ENCODE results near the gene ZNF25. TPM values are rescaled to one million over a fixed set of nuclear protein-coding genes. Genes with fewer than 3 reads are reported as not detected.

The ZNF25 gene
- total and polyA plus RNA-seq, 2 experiments from 2014 or later, result 0.23 to 0.76 TPM

DNA sequence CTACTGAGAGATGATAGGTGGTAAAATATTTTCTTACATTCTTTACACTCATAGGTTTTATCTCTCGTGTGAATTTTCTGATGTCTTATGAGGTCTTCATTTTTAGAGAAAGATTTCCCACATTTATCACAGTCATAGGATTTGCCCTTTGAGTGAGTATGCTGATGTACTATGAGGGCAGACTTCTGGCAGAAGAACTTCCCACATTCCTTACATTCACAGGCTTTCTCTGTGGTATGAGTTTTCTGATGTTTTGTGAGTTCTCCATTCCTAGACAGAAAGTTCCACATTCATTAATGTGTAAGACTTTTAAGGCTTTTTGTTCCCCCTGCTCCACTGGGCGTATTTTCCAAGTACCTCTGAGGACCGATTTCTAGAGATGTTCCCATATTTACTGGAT lies 23.5 kb downstream of the ZNF25 start:
- Histone ChIP-seq H3K4me2 (no peak overlapping the region), H3K36me3 (ENCODE audit: insufficient read depth) (no peaks in the 10 kb centered on the region; the same call in none of the 2 replicates), H3K9me2 (ENCODE audit: insufficient read depth) (no peaks in the 10 kb centered on the region), H3K4me3 (no peak overlapping the region), H3K4me1 (ENCODE audit: insufficient read depth) (no peaks in the 10 kb centered on the region), H3K79me2 (replicated peaks; ENCODE audit: insufficient read depth) (no peaks in the 10 kb centered on the region), H3K27me3 (ENCODE audit: insufficient read depth) (no peaks in the 10 kb centered on the region), H3K27ac (ENCODE audit: low read depth) (no peak overlapping the region), H2AFZ (no peak overlapping the region), H3F3A (replicated peaks; ENCODE audit: low read depth) (no peaks in the 10 kb centered on the region), H4K20me1 (replicated peaks; ENCODE audit: insufficient read depth) (no peaks in the 10 kb centered on the region)
- Mint-ChIP-seq H3K4me1 (no peaks in the 10 kb centered on the region), H3K4me3 (no peak overlapping the region), H3K27me3 (ENCODE audit: insufficient read depth, low read depth, poor library complexity) (no peaks in the 10 kb centered on the region), H3K36me3 (ENCODE audit: low read depth) (peaks cover 69% of the 10 kb centered on the region), H3K9me3 (peaks cover 98% of the 10 kb centered on the region), H3K27ac (no peak overlapping the region)
- ATAC-seq (no peak), DNase-seq (ENCODE audit: low spot score) (no peak)
- no peak for TF ChIP-seq POLR2AphosphoS5 (IDR thresholded peaks at IDR 0.05; ENCODE audit: low read depth)
- no peak for TF ChIP-seq EZH2 (IDR thresholded peaks at IDR 0.05; ENCODE audit: low read depth, unreplicated experiment)
- no peak for TF ChIP-seq JUNB (IDR thresholded peaks at IDR 0.05; ENCODE audit: unreplicated experiment)
- TF ChIP-seq ZNF114 (CRISPR knock-in tag; IDR thresholded peaks at IDR 0.05), result no peak
- no peak for TF ChIP-seq CREB1 (CRISPR knock-in tag; IDR thresholded peaks at IDR 0.05; ENCODE audit: low read depth)
- TF ChIP-seq, protein P1, sequence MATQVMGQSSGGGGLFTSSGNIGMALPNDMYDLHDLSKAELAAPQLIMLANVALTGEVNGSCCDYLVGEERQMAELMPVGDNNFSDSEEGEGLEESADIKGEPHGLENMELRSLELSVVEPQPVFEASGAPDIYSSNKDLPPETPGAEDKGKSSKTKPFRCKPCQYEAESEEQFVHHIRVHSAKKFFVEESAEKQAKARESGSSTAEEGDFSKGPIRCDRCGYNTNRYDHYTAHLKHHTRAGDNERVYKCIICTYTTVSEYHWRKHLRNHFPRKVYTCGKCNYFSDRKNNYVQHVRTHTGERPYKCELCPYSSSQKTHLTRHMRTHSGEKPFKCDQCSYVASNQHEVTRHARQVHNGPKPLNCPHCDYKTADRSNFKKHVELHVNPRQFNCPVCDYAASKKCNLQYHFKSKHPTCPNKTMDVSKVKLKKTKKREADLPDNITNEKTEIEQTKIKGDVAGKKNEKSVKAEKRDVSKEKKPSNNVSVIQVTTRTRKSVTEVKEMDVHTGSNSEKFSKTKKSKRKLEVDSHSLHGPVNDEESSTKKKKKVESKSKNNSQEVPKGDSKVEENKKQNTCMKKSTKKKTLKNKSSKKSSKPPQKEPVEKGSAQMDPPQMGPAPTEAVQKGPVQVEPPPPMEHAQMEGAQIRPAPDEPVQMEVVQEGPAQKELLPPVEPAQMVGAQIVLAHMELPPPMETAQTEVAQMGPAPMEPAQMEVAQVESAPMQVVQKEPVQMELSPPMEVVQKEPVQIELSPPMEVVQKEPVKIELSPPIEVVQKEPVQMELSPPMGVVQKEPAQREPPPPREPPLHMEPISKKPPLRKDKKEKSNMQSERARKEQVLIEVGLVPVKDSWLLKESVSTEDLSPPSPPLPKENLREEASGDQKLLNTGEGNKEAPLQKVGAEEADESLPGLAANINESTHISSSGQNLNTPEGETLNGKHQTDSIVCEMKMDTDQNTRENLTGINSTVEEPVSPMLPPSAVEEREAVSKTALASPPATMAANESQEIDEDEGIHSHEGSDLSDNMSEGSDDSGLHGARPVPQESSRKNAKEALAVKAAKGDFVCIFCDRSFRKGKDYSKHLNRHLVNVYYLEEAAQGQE (IDR thresholded peaks at IDR 0.05; ENCODE audit: unreplicated experiment), result no peak
- no peak for TF ChIP-seq STAT1 (IDR thresholded peaks at IDR 0.05; ENCODE audit: unreplicated experiment)
- TF ChIP-seq, protein P2, sequence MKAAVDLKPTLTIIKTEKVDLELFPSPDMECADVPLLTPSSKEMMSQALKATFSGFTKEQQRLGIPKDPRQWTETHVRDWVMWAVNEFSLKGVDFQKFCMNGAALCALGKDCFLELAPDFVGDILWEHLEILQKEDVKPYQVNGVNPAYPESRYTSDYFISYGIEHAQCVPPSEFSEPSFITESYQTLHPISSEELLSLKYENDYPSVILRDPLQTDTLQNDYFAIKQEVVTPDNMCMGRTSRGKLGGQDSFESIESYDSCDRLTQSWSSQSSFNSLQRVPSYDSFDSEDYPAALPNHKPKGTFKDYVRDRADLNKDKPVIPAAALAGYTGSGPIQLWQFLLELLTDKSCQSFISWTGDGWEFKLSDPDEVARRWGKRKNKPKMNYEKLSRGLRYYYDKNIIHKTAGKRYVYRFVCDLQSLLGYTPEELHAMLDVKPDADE (IDR thresholded peaks at IDR 0.05), result no peak
- TF ChIP-seq NANOG (IDR thresholded peaks at IDR 0.05; ENCODE audit: borderline replicate concordance), result no peak
- no peak for TF ChIP-seq ZNF331 (CRISPR knock-in tag; IDR thresholded peaks at IDR 0.05; ENCODE audit: low read depth)
- TF ChIP-seq, protein P3, sequence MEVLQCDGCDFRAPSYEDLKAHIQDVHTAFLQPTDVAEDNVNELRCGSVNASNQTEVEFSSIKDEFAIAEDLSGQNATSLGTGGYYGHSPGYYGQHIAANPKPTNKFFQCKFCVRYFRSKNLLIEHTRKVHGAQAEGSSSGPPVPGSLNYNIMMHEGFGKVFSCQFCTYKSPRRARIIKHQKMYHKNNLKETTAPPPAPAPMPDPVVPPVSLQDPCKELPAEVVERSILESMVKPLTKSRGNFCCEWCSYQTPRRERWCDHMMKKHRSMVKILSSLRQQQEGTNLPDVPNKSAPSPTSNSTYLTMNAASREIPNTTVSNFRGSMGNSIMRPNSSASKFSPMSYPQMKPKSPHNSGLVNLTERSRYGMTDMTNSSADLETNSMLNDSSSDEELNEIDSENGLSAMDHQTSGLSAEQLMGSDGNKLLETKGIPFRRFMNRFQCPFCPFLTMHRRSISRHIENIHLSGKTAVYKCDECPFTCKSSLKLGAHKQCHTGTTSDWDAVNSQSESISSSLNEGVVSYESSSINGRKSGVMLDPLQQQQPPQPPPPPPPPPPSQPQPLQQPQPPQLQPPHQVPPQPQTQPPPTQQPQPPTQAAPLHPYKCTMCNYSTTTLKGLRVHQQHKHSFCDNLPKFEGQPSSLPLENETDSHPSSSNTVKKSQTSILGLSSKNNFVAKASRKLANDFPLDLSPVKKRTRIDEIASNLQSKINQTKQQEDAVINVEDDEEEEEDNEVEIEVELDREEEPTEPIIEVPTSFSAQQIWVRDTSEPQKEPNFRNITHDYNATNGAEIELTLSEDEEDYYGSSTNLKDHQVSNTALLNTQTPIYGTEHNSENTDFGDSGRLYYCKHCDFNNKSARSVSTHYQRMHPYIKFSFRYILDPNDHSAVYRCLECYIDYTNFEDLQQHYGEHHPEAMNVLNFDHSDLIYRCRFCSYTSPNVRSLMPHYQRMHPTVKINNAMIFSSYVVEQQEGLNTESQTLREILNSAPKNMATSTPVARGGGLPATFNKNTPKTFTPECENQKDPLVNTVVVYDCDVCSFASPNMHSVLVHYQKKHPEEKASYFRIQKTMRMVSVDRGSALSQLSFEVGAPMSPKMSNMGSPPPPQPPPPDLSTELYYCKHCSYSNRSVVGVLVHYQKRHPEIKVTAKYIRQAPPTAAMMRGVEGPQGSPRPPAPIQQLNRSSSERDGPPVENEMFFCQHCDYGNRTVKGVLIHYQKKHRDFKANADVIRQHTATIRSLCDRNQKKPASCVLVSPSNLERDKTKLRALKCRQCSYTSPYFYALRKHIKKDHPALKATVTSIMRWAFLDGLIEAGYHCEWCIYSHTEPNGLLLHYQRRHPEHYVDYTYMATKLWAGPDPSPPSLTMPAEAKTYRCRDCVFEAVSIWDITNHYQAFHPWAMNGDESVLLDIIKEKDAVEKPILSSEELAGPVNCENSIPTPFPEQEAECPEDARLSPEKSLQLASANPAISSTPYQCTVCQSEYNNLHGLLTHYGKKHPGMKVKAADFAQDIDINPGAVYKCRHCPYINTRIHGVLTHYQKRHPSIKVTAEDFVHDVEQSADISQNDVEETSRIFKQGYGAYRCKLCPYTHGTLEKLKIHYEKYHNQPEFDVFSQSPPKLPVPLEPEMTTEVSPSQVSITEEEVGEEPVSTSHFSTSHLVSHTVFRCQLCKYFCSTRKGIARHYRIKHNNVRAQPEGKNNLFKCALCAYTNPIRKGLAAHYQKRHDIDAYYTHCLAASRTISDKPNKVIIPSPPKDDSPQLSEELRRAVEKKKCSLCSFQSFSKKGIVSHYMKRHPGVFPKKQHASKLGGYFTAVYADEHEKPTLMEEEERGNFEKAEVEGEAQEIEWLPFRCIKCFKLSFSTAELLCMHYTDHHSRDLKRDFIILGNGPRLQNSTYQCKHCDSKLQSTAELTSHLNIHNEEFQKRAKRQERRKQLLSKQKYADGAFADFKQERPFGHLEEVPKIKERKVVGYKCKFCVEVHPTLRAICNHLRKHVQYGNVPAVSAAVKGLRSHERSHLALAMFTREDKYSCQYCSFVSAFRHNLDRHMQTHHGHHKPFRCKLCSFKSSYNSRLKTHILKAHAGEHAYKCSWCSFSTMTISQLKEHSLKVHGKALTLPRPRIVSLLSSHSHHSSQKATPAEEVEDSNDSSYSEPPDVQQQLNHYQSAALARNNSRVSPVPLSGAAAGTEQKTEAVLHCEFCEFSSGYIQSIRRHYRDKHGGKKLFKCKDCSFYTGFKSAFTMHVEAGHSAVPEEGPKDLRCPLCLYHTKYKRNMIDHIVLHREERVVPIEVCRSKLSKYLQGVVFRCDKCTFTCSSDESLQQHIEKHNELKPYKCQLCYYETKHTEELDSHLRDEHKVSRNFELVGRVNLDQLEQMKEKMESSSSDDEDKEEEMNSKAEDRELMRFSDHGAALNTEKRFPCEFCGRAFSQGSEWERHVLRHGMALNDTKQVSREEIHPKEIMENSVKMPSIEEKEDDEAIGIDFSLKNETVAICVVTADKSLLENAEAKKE (CRISPR knock-in tag; IDR thresholded peaks at IDR 0.05), result no peak
- no peak for TF ChIP-seq EZH2phosphoT487 (IDR thresholded peaks at IDR 0.05; ENCODE audit: unreplicated experiment)
- TF ChIP-seq, protein P4, sequence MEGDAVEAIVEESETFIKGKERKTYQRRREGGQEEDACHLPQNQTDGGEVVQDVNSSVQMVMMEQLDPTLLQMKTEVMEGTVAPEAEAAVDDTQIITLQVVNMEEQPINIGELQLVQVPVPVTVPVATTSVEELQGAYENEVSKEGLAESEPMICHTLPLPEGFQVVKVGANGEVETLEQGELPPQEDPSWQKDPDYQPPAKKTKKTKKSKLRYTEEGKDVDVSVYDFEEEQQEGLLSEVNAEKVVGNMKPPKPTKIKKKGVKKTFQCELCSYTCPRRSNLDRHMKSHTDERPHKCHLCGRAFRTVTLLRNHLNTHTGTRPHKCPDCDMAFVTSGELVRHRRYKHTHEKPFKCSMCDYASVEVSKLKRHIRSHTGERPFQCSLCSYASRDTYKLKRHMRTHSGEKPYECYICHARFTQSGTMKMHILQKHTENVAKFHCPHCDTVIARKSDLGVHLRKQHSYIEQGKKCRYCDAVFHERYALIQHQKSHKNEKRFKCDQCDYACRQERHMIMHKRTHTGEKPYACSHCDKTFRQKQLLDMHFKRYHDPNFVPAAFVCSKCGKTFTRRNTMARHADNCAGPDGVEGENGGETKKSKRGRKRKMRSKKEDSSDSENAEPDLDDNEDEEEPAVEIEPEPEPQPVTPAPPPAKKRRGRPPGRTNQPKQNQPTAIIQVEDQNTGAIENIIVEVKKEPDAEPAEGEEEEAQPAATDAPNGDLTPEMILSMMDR (conservative IDR thresholded peaks at IDR 0.05; ENCODE audit: low read depth in 2 of 2), result no peak

Data from GM23338 (cell line).